Smooth muscle cell (in vitro differentiated cells): ENCODE data around the gene NFAM1. TPM values are rescaled to one million over a fixed set of nuclear protein-coding genes. Genes with fewer than 3 reads are reported as not detected.

ENCODE experiments used
- DNase-seq: peaks from one replicate; lab custom pipeline; 2025; ENCODE audit not compliant: unreplicated experiment; lab: John Stamatoyannopoulos, UW
- H2AFZ ChIP-seq: fragments of 200-600 bp; sonication (generic); 2 replicates; pipeline ENCODE4 v1.6.0; 2016; ENCODE audit warnings: antibody characterized with exemption, low read depth, mild to moderate bottlenecking
- H3F3A ChIP-seq: fragments of 200-600 bp; sonication (generic); 2 replicates; pipeline ENCODE4 v1.6.0; 2017; ENCODE audit warnings: antibody characterized with exemption, low read depth
- H3K27ac ChIP-seq: fragments of 200-600 bp; sonication (generic); 2 replicates; pipeline ENCODE4 v1.5.1; 2016; ENCODE audit warnings: low read depth, mild to moderate bottlenecking
- H3K27me3 ChIP-seq: fragments of 200-600 bp; sonication (generic); 2 replicates; pipeline ENCODE4 v1.6.1; 2016; ENCODE audit warnings: low read depth, mild to moderate bottlenecking
- H3K36me3 ChIP-seq: fragments of 200-600 bp; sonication (generic); 2 replicates; pipeline ENCODE4 v1.5.1; 2016; ENCODE audit warnings: low read depth
- H3K4me1 ChIP-seq: fragments of 200-600 bp; sonication (generic); 2 replicates; pipeline ENCODE4 v1.5.1; 2016; ENCODE audit warnings: low read depth
- H3K4me2 ChIP-seq: fragments of 200-600 bp; sonication (generic); 2 replicates; pipeline ENCODE4 v1.6.0; 2016; ENCODE audit warnings: mild to moderate bottlenecking
- H3K4me3 ChIP-seq: fragments of 200-600 bp; sonication (generic); 2 replicates; pipeline ENCODE4 v1.5.1; 2016; ENCODE audit warnings: mild to moderate bottlenecking
- H3K79me2 ChIP-seq: fragments of 200-600 bp; sonication (generic); 2 replicates; pipeline ENCODE4 v1.6.0; 2016; ENCODE audit warnings: low read depth, mild to moderate bottlenecking
- H3K9ac ChIP-seq: fragments of 200-600 bp; sonication (generic); 2 replicates; pipeline ENCODE4 v1.6.0; 2016; ENCODE audit warnings: low read depth
- H3K9me3 ChIP-seq: fragments of 200-600 bp; sonication (generic); replicated peaks from 2 replicates; pipeline ENCODE4 v1.5.1; 2016; ENCODE audit warnings: low read depth
- H4K20me1 ChIP-seq: fragments of 200-600 bp; sonication (generic); 2 replicates; pipeline ENCODE4 v1.6.0; 2016; ENCODE audit warnings: low read depth
- WGBS: methylation state at CpG from one replicate; pipeline ENCODE4 v1.1.7; 2016; ENCODE audit warnings: low lambda C conversion rate; 5-methylcytosine and 5-hydroxymethylcytosine counted together
- polyA plus RNA-seq: library from polyadenylated mRNA; unstranded; fragments of >200 nt; fragmentation: Nextera tagmentation; extraction: Ambion mirVana; gene quantifications from 2 replicates; pipeline ENCODE4 v1.2.1, GENCODE V29; 2016
- total RNA-seq: library from RNA; depleted of rRNA; stranded (reverse); fragments of >200 nt; gene quantifications from 2 replicates; pipeline ENCODE4 v1.2.3, GENCODE V29; 2014
- TF ChIP-seq, protein P1 (sequence below): fragments of 200-600 bp; sonication (generic); IDR thresholded peaks from 2 replicates; pipeline ENCODE4 v1.5.1; 2017; ENCODE audit warnings: borderline replicate concordance, mild to moderate bottlenecking, antibody characterized with exemption; ENCODE audit not compliant: insufficient read depth, poor library complexity, severe bottlenecking

NFAM1 gene
- total and polyA plus RNA-seq, 2 experiments from 2014 or later, result not detected

DNA sequence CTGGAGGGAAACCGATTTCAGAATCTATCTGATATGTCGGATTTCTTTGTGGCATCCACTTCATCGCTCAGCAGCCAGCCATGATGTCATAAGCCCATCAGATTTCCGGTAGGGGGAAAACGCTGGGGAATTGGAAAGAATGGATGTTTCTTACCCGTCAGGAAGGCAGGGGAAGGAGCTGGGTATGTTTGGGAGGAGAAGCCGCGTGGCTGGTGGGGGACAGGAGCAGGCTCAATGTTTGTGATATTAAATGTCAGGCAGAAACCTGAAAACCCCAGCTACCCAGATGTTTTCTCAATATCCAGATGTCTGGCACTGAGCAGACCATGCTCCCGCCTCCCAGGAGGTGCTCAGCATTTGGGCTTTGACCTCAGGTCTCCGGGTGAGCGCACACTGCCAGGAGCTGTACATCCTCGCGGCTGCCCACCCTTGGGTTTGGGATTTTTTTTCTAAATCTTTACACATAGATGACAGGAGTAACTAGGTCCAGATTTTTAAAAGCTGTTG is 67.5 kb downstream of the NFAM1 start:
- no peak for DNase-seq
- 29% methylated on average over 13 of the region's 13 CpGs for WGBS
- no peak overlapping the region for H3K4me3 ChIP-seq

DNA sequence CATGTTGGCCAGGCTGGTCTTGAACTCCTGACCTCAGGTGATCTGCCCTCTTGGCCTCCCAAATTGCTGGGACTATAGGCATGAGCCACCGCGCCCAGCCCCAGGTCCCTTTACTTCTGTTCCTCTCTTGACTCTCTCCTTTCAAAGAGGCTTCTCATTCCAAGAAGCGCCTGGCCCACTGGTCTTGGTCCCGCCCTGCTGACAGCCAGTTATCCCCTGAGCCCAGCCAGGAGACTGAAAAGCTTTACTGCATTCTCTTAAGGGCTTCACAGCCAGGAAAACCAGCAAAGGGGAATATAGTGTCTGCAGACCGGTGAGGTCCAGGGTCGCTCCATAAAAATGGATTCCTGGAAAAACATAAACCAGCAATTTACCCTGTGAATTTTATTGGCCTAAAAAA is 68.3 kb downstream of the NFAM1 start:
- no peak for DNase-seq

More for the DNA sequence above, 67.5 kb downstream of the NFAM1 start:
- TF ChIP-seq, protein P1, sequence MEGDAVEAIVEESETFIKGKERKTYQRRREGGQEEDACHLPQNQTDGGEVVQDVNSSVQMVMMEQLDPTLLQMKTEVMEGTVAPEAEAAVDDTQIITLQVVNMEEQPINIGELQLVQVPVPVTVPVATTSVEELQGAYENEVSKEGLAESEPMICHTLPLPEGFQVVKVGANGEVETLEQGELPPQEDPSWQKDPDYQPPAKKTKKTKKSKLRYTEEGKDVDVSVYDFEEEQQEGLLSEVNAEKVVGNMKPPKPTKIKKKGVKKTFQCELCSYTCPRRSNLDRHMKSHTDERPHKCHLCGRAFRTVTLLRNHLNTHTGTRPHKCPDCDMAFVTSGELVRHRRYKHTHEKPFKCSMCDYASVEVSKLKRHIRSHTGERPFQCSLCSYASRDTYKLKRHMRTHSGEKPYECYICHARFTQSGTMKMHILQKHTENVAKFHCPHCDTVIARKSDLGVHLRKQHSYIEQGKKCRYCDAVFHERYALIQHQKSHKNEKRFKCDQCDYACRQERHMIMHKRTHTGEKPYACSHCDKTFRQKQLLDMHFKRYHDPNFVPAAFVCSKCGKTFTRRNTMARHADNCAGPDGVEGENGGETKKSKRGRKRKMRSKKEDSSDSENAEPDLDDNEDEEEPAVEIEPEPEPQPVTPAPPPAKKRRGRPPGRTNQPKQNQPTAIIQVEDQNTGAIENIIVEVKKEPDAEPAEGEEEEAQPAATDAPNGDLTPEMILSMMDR, result no peak
- peak overlapping the region; percentile 49 for H2AFZ ChIP-seq
- peaks cover 17% of the 10 kb centered on the region for H3F3A ChIP-seq
- H3K27ac ChIP-seq, result peak overlapping the region; percentile 72
- H4K20me1 ChIP-seq, result no peaks in the 10 kb centered on the region
- H3K4me1 ChIP-seq, result peaks cover 30% of the 10 kb centered on the region
- H3K9ac ChIP-seq, result peak overlapping the region; percentile 35
- H3K79me2 ChIP-seq, result no peaks in the 10 kb centered on the region
- peaks cover 18% of the 10 kb centered on the region for H3K27me3 ChIP-seq
- no peaks in the 10 kb centered on the region for H3K36me3 ChIP-seq
- H3K4me2 ChIP-seq, result peak overlapping the region; percentile 79
- no peaks in the 10 kb centered on the region for H3K9me3 ChIP-seq

GRCh38 chr22:42361523-42361922 is 70.7 kb downstream of the NFAM1 start:
- Histone ChIP-seq H3K9me3 (no peaks in the 10 kb centered on the region), H3K9ac (no peak overlapping the region), H3K27me3 (no peaks in the 10 kb centered on the region), H3F3A (peaks cover 17% of the 10 kb centered on the region), H4K20me1 (no peaks in the 10 kb centered on the region), H3K4me3 (no peak overlapping the region), H3K4me2 (no peak overlapping the region), H2AFZ (no peak overlapping the region), H3K36me3 (no peaks in the 10 kb centered on the region), H3K4me1 (peaks cover 23% of the 10 kb centered on the region), H3K79me2 (no peaks in the 10 kb centered on the region), H3K27ac (no peak overlapping the region)
- TF ChIP-seq, protein P1, result no peak
- no peak for DNase-seq
- 96% methylated on average over 10 of the region's 10 CpGs for WGBS

More for the DNA sequence above, 68.3 kb downstream of the NFAM1 start:
- no peak overlapping the region for H2AFZ ChIP-seq
- H3K4me1 ChIP-seq, result peaks cover 27% of the 10 kb centered on the region
- no peaks in the 10 kb centered on the region for H4K20me1 ChIP-seq
- no peaks in the 10 kb centered on the region for H3K36me3 ChIP-seq
- peaks cover 17% of the 10 kb centered on the region for H3K27me3 ChIP-seq
- peak overlapping the region; percentile 79 for H3K4me2 ChIP-seq
- H3F3A ChIP-seq, result peaks cover 17% of the 10 kb centered on the region
- H3K4me3 ChIP-seq, result no peak overlapping the region
- H3K9ac ChIP-seq, result no peak overlapping the region
- H3K9me3 ChIP-seq, result no peaks in the 10 kb centered on the region
- no peaks in the 10 kb centered on the region for H3K79me2 ChIP-seq
- 54% methylated on average over 6 of the region's 6 CpGs for WGBS
- TF ChIP-seq, protein P1, result no peak
- peak overlapping the region; percentile 72 for H3K27ac ChIP-seq

- Histone ChIP-seq H3K4me2 (no peak overlapping the region), H2AFZ (no peak overlapping the region)
- 94% methylated on average over 7 of the region's 7 CpGs for WGBS
These were observed 71.9 kb downstream of the NFAM1 start for GRCh38 chr22:42360348-42360747.

More at GRCh38 chr22:42360348-42360747, 71.9 kb downstream of the NFAM1 start:
- H3K4me3 ChIP-seq, result no peak overlapping the region
- H3K27me3 ChIP-seq, result no peaks in the 10 kb centered on the region
- H3K9ac ChIP-seq, result no peak overlapping the region
- peaks cover 17% of the 10 kb centered on the region for H3K4me1 ChIP-seq
- no peaks in the 10 kb centered on the region for H3K79me2 ChIP-seq
- no peaks in the 10 kb centered on the region for H4K20me1 ChIP-seq
- peaks cover 11% of the 10 kb centered on the region for H3F3A ChIP-seq
- H3K27ac ChIP-seq, result no peak overlapping the region
- TF ChIP-seq, protein P1, result no peak
- no peaks in the 10 kb centered on the region for H3K36me3 ChIP-seq
- no peak for DNase-seq
- no peaks in the 10 kb centered on the region for H3K9me3 ChIP-seq
